ENCODE results near the gene EFNA5. TPM values are rescaled to one million over a fixed set of nuclear protein-coding genes. Genes with fewer than 3 reads are reported as not detected.

The EFNA5 gene
- total RNA-seq, 2 donors from 2014 or later: 6.0 to 13.5 TPM

- Histone ChIP-seq H3K36me3 (no peaks in the 10 kb centered on the region), H3K4me1 (ENCODE audit: control insufficient read depth in 1 of 2, low read depth in 2 of 2) (peaks cover 2 to 25% of the 10 kb centered on the region in 2 donors), H3K4me3 (no peak overlapping the region), H3K27ac (no peak overlapping the region), H3K9me3 (no peaks in the 10 kb centered on the region), H3K27me3 (replicated peaks; ENCODE audit: insufficient read depth) (no peaks in the 10 kb centered on the region)
- no peak for DNase-seq (ENCODE audit: low spot score)
- no peak for TF ChIP-seq CTCF (IDR thresholded peaks at IDR 0.05)
- no peak for ATAC-seq (ENCODE audit: insufficient number of reproducible peaks, low FRiP score, low read depth)
Observed at GRCh38 chr5:107551088-107551487, 119.6 kb downstream of the EFNA5 start.

- DNase-seq (ENCODE audit: low spot score) (no peak), ATAC-seq (ENCODE audit: insufficient number of reproducible peaks, low FRiP score, low read depth) (no peak)
- Histone ChIP-seq H3K36me3 (no peaks in the 10 kb centered on the region), H3K4me3 (no peak overlapping the region), H3K9me3 (no peaks in the 10 kb centered on the region), H3K27ac (no peak overlapping the region), H3K27me3 (replicated peaks; ENCODE audit: insufficient read depth) (no peaks in the 10 kb centered on the region), H3K4me1 (ENCODE audit: control insufficient read depth in 1 of 2, low read depth in 2 of 2) (peaks cover 2 to 37% of the 10 kb centered on the region in 2 donors)
- TF ChIP-seq CTCF (IDR thresholded peaks at IDR 0.05): no peak
Observed at GRCh38 chr5:107549567-107549966, 121.2 kb downstream of the EFNA5 start.

GRCh38 chr5:107548477-107548876, 122.3 kb downstream of the EFNA5 start:
- no peak overlapping the region for H3K4me3 ChIP-seq
- ATAC-seq (ENCODE audit: insufficient number of reproducible peaks, low FRiP score, low read depth) (no peak), DNase-seq (ENCODE audit: low spot score) (no peak)
- H3K36me3 ChIP-seq: no peaks in the 10 kb centered on the region
- no peaks in the 10 kb centered on the region for H3K9me3 ChIP-seq
- no peak overlapping the region for H3K27ac ChIP-seq
- TF ChIP-seq CTCF (IDR thresholded peaks at IDR 0.05): no peak
- no peaks in the 10 kb centered on the region for H3K27me3 ChIP-seq (replicated peaks; ENCODE audit: insufficient read depth)
- H3K4me1 ChIP-seq (ENCODE audit: control insufficient read depth in 1 of 2, low read depth in 2 of 2): peaks cover 10 to 47% of the 10 kb centered on the region in 2 donors

DNA sequence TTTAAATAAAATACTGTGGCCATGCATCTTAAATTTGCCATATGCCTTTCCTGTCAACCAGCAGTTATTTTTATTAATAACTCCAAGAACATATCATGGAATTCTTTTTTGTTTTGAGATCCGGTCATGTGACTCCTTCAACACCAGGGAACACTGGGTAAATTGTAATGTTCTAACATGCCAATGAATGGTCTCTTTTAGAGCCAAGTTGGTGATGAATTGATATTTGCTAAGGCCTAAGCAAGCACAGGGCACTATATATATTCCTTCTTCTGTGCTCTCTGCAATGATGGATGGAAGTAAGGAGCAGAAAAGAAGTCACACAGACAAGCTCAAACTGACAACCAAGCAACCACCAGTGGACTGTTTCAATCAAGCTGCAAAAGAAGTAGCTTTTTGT, 124.0 kb downstream of the EFNA5 start:
- H3K9me3 ChIP-seq: no peaks in the 10 kb centered on the region
- no peak overlapping the region for H3K4me3 ChIP-seq
- no peaks in the 10 kb centered on the region for H3K27me3 ChIP-seq (replicated peaks; ENCODE audit: insufficient read depth)
- H3K4me1 ChIP-seq (ENCODE audit: control insufficient read depth in 1 of 2, low read depth in 2 of 2): peaks cover 15 to 54% of the 10 kb centered on the region in 2 donors
- TF ChIP-seq CTCF (IDR thresholded peaks at IDR 0.05): no peak
- ATAC-seq (ENCODE audit: insufficient number of reproducible peaks, low FRiP score, low read depth) (no peak), DNase-seq (ENCODE audit: low spot score) (no peak)
- no peak overlapping the region for H3K27ac ChIP-seq
- no peaks in the 10 kb centered on the region for H3K36me3 ChIP-seq

DNA sequence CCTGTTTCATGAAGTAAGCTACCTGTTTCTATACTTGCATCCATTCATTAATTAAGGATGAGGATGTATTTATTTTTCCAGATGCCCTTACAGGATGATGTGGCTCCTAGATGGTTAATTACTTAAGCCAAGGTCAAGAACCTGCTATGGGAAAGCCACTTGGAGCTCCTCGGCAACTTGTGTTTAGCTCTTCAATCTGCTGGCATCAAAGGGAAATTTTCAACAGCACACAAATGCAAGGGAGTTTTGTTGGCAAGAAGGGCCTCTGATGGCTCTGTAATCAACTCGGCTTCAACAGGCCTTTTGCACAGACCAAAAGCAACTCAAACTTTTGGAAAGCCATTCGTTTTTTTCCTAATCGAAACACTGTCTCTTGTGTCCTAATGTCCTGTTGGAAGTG, 125.3 kb downstream of the EFNA5 start:
- Histone ChIP-seq H3K4me3 (no peak overlapping the region), H3K36me3 (no peaks in the 10 kb centered on the region), H3K27ac (peak overlapping the region in 1 of 2 donors; percentile 35)

More for the DNA sequence above, 125.3 kb downstream of the EFNA5 start:
- DNase-seq (ENCODE audit: low spot score) (no peak), ATAC-seq (ENCODE audit: insufficient number of reproducible peaks, low FRiP score, low read depth) (no peak)
- H3K4me1 ChIP-seq (ENCODE audit: control insufficient read depth in 1 of 2, low read depth in 2 of 2): peaks cover 13 to 54% of the 10 kb centered on the region in 2 donors
- TF ChIP-seq CTCF (IDR thresholded peaks at IDR 0.05): no peak
- H3K27me3 ChIP-seq (replicated peaks; ENCODE audit: insufficient read depth): no peaks in the 10 kb centered on the region
- no peaks in the 10 kb centered on the region for H3K9me3 ChIP-seq
